Occipital lobe (tissue), 2 donors: ENCODE results near the gene GRM8. TPM values are rescaled to one million over a fixed set of nuclear protein-coding genes. Genes with fewer than 3 reads are reported as not detected.

Source experiments
- DNase-seq: peaks from one replicate; lab custom pipeline; 2025; lab: John Stamatoyannopoulos, UW
- total RNA-seq: library from RNA; depleted of rRNA; stranded (reverse); fragments of >200 nt; gene quantifications from one replicate; pipeline ENCODE4 v1.2.3, GENCODE V29; 2014

The GRM8 gene
- total RNA-seq, 1 donor from 2014 or later: 3.7 TPM

- DNase-seq: no peak
Observed at GRCh38 chr7:126533715-126534114, 719.0 kb downstream of the GRM8 start.

- no peak for DNase-seq
Observed at GRCh38 chr7:126529833-126530232, 722.9 kb downstream of the GRM8 start.

- DNase-seq: no peak
Observed at GRCh38 chr7:126529254-126529653, 723.5 kb downstream of the GRM8 start.

GRCh38 chr7:126525906-126526305 lies 726.8 kb downstream of the GRM8 start:
- DNase-seq: no peak

GRCh38 chr7:126524967-126525366 lies 727.8 kb downstream of the GRM8 start:
- no peak for DNase-seq

GRCh38 chr7:126511046-126511445 lies 741.7 kb downstream of the GRM8 start:
- no peak for DNase-seq

- DNase-seq: no peak
Observed at GRCh38 chr7:126501617-126502016, 751.1 kb downstream of the GRM8 start.

- DNase-seq: no peak
Observed at GRCh38 chr7:126499481-126499880, 753.3 kb downstream of the GRM8 start.

- DNase-seq: no peak
Observed at GRCh38 chr7:126495733-126496132, 757.0 kb downstream of the GRM8 start.

GRCh38 chr7:126495001-126495400 lies 757.7 kb downstream of the GRM8 start:
- DNase-seq: no peak

- no peak for DNase-seq
Observed at GRCh38 chr7:126493801-126494200, 758.9 kb downstream of the GRM8 start.

- no peak for DNase-seq
Observed at GRCh38 chr7:126489874-126490273, 762.9 kb downstream of the GRM8 start.

GRCh38 chr7:126487728-126488442 lies 764.9 kb downstream of the GRM8 start:
- no peak for DNase-seq

GRCh38 chr7:126486806-126487205 lies 765.9 kb downstream of the GRM8 start:
- DNase-seq: no peak

- DNase-seq: no peak
Observed at GRCh38 chr7:126485791-126486190, 767.0 kb downstream of the GRM8 start.

- no peak for DNase-seq
Observed at GRCh38 chr7:126483972-126484371, 768.8 kb downstream of the GRM8 start.

- DNase-seq: no peak
Observed at GRCh38 chr7:126472825-126473224, 779.9 kb downstream of the GRM8 start.

- DNase-seq: no peak
Observed at GRCh38 chr7:126462405-126462804, 790.3 kb downstream of the GRM8 start.

- DNase-seq: no peak
Observed at GRCh38 chr7:126460664-126461063, 792.1 kb downstream of the GRM8 start.

- DNase-seq: no peak
Observed at GRCh38 chr7:126453104-126453503, 799.6 kb downstream of the GRM8 start.

GRCh38 chr7:126450269-126450671 lies 802.5 kb downstream of the GRM8 start:
- DNase-seq: no peak

- no peak for DNase-seq
Observed at GRCh38 chr7:126449611-126450268, 803.0 kb downstream of the GRM8 start.

GRCh38 chr7:126447984-126448383 lies 804.8 kb downstream of the GRM8 start:
- DNase-seq: no peak
